Erythroblast (primary cell): ENCODE data around the gene SMOC2.

ENCODE experiments used
- GATA1 ChIP-seq: IDR thresholded peaks from 2 replicates; pipeline ENCODE4 v1.6.1; 2011; ENCODE audit warnings: low read depth, mild to moderate bottlenecking, control low read depth, low read length, moderate library complexity
- POLR2A ChIP-seq: IDR thresholded peaks from 2 replicates; pipeline ENCODE4 v1.6.1; 2011; ENCODE audit warnings: mild to moderate bottlenecking, low read length

GRCh38 chr6:168670401-168670985, 229.5 kb downstream of the SMOC2 start:
- no peak for TF ChIP-seq POLR2A
- no peak for TF ChIP-seq GATA1
